ENCODE results near the gene EPC1.

GRCh38 chr10:32375631-32376030 lies 28.7 kb upstream of the EPC1 start:
- TF ChIP-seq, protein P1, sequence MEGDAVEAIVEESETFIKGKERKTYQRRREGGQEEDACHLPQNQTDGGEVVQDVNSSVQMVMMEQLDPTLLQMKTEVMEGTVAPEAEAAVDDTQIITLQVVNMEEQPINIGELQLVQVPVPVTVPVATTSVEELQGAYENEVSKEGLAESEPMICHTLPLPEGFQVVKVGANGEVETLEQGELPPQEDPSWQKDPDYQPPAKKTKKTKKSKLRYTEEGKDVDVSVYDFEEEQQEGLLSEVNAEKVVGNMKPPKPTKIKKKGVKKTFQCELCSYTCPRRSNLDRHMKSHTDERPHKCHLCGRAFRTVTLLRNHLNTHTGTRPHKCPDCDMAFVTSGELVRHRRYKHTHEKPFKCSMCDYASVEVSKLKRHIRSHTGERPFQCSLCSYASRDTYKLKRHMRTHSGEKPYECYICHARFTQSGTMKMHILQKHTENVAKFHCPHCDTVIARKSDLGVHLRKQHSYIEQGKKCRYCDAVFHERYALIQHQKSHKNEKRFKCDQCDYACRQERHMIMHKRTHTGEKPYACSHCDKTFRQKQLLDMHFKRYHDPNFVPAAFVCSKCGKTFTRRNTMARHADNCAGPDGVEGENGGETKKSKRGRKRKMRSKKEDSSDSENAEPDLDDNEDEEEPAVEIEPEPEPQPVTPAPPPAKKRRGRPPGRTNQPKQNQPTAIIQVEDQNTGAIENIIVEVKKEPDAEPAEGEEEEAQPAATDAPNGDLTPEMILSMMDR (conservative IDR thresholded peaks at IDR 0.05 in 1 of 2, IDR thresholded peaks at IDR 0.05 in 1 of 2; ENCODE audit: low read depth in 1 of 2, low read length in 2 of 2) = no peak
- no peak for TF ChIP-seq EZH2 (IDR thresholded peaks at IDR 0.05; ENCODE audit: low read length, missing control alignments)
